Stimulated activated CD8-positive, alpha-beta memory T cell treated with anti-CD3 and anti-CD28 coated beads, Interleukin-4, amount 100 ng/mL, for 4 hours (primary cell): ENCODE data around the gene S1PR2.
A peak's percentile ranks its signal among the peaks of the same experiment; 100 is the strongest.
"Not testable (repeated sequence)": the region's sequence is repeated elsewhere in the genome, so short reads cannot be mapped to it uniquely, and the experiment has no call there.

Experiments used
- DNase-seq, 2 donors: peaks; one replicate each; pipeline ENCODE4 v3.0.0-alpha.2; 2020; ENCODE audit warnings: low read depth in 2 of 2, low spot score in 1 of 2

The S1PR2 gene

GRCh38 chr19:10254244-10254643, 23.1 kb upstream of the S1PR2 start:
- no peak for DNase-seq

GRCh38 chr19:10252707-10253106, 21.6 kb upstream of the S1PR2 start:
- DNase-seq, result no peak

GRCh38 chr19:10251792-10252694, 20.9 kb upstream of the S1PR2 start, which contains the start of gene MRPL4:
Gene MRPL4, plus strand, starts transcription at chr19:10252214. Its CDS starts 40 bp downstream, at chr19:10252254.
- peak; percentile 88 to 94 for DNase-seq

GRCh38 chr19:10246511-10246910, 15.4 kb upstream of the S1PR2 start:
- no peak for DNase-seq

GRCh38 chr19:10245189-10245939, 14.2 kb upstream of the S1PR2 start:
- no peak for DNase-seq

GRCh38 chr19:10243606-10244005, 12.5 kb upstream of the S1PR2 start:
- DNase-seq, result no peak

GRCh38 chr19:10241826-10242449, 10.8 kb upstream of the S1PR2 start:
- not testable (repeated sequence) for DNase-seq

- DNase-seq, result no peak
These were observed 7.1 kb upstream of the S1PR2 start for GRCh38 chr19:10238172-10238783.

GRCh38 chr19:10237702-10238101, 6.6 kb upstream of the S1PR2 start:
- DNase-seq, result no peak

- DNase-seq, result not testable (repeated sequence)
These were observed 4.3 kb upstream of the S1PR2 start for GRCh38 chr19:10235409-10235808.

- no peak for DNase-seq
These were observed 3.9 kb upstream of the S1PR2 start for GRCh38 chr19:10235003-10235402.

- DNase-seq, result no peak
These were observed 2.8 kb upstream of the S1PR2 start for GRCh38 chr19:10233946-10234345.

GRCh38 chr19:10231612-10232228, 589 bp upstream of the S1PR2 start:
- no peak for DNase-seq

GRCh38 chr19:10230173-10230860, 814 bp downstream of the S1PR2 start:
- DNase-seq, result peak; percentile 47 to 70

- no peak for DNase-seq
These were observed 2.2 kb downstream of the S1PR2 start for GRCh38 chr19:10228920-10229319.

- DNase-seq, result no peak
These were observed 2.7 kb downstream of the S1PR2 start for GRCh38 chr19:10228393-10228792.

- no peak for DNase-seq
These were observed 3.8 kb downstream of the S1PR2 start for GRCh38 chr19:10227026-10227971.

GRCh38 chr19:10226376-10227025, 4.6 kb downstream of the S1PR2 start:
- DNase-seq, result no peak

GRCh38 chr19:10226021-10226375, 5.1 kb downstream of the S1PR2 start:
- DNase-seq, result no peak
